Measurements from ENCODE around the gene LEFTY2. TPM values are rescaled to one million over a fixed set of nuclear protein-coding genes. Genes with fewer than 3 reads are reported as not detected.

Gene LEFTY2
- total RNA-seq, 4 donors from 2014 or later, result 0.36 to 4.5 (median 0.63) TPM; not detected in 1

- ATAC-seq (ENCODE audit: low FRiP score) (no peak), DNase-seq (ENCODE audit: low spot score) (no peak)
- TF ChIP-seq CTCF (IDR thresholded peaks at IDR 0.05), result no peak
These were observed 22.9 kb upstream of the LEFTY2 start for GRCh38 chr1:225963735-225964530.

- no peak for TF ChIP-seq CTCF (IDR thresholded peaks at IDR 0.05)
- ATAC-seq (ENCODE audit: low FRiP score) (no peak), DNase-seq (ENCODE audit: low spot score) (no peak)
These were observed 21.5 kb upstream of the LEFTY2 start for GRCh38 chr1:225962440-225962975.

- DNase-seq (ENCODE audit: low spot score) (no peak), ATAC-seq (ENCODE audit: low FRiP score) (no peak)
- no peak for TF ChIP-seq CTCF (IDR thresholded peaks at IDR 0.05)
These were observed 20.8 kb upstream of the LEFTY2 start for GRCh38 chr1:225961659-225962439.

GRCh38 chr1:225958041-225958440, 17.0 kb upstream of the LEFTY2 start:
- ATAC-seq (ENCODE audit: low FRiP score) (no peak), DNase-seq (ENCODE audit: low spot score) (no peak)
- TF ChIP-seq CTCF (IDR thresholded peaks at IDR 0.05), result no peak

GRCh38 chr1:225954753-225955152, 13.7 kb upstream of the LEFTY2 start:
- TF ChIP-seq CTCF (IDR thresholded peaks at IDR 0.05), result no peak
- no peak for DNase-seq (ENCODE audit: low spot score)
- no peak for ATAC-seq (ENCODE audit: low FRiP score)

GRCh38 chr1:225953315-225953714, 12.3 kb upstream of the LEFTY2 start:
- DNase-seq (ENCODE audit: low spot score) (no peak), ATAC-seq (ENCODE audit: low FRiP score) (no peak)
- TF ChIP-seq CTCF (IDR thresholded peaks at IDR 0.05), result no peak

Data from omental fat pad (tissue), 4 donors.